ENCODE measurements around the gene SEMA5B.

The SEMA5B gene

GRCh38 chr3:122926811-122927210 is 100.8 kb downstream of the SEMA5B start:
- Histone ChIP-seq H3K27ac (ENCODE audit: low read depth, low read length, poor library complexity, severe bottlenecking) (no peak overlapping the region), H3K4me2 (ENCODE audit: low read length) (no peak overlapping the region), H3K27me3 (ENCODE audit: insufficient read depth, low read length) (no peaks in the 10 kb centered on the region), H4K20me1 (ENCODE audit: insufficient read depth, low read length) (no peaks in the 10 kb centered on the region), H3K9me2 (ENCODE audit: low read depth, low read length) (no peaks in the 10 kb centered on the region), H3K9ac (ENCODE audit: low read length) (no peak overlapping the region), H3K9me3 (ENCODE audit: low read length) (no peaks in the 10 kb centered on the region), H3K4me3 (ENCODE audit: low read depth, low read length, poor library complexity, severe bottlenecking) (no peak overlapping the region), H3K4me1 (ENCODE audit: insufficient read depth, low read length, severe bottlenecking) (no peaks in the 10 kb centered on the region), H3K36me3 (ENCODE audit: insufficient read depth, low read length) (no peaks in the 10 kb centered on the region), H2AFZ (ENCODE audit: low read length) (no peak overlapping the region), H3F3A (ENCODE audit: insufficient read depth, low read length) (no peaks in the 10 kb centered on the region), H3K79me2 (ENCODE audit: insufficient read depth, low read length) (no peaks in the 10 kb centered on the region)
- no peak for TF ChIP-seq CTCF (IDR thresholded peaks at IDR 0.05; ENCODE audit: low read length)
- no peak for TF ChIP-seq EZH2 (IDR thresholded peaks at IDR 0.05; ENCODE audit: borderline replicate concordance, low read length)

GRCh38 chr3:122926322-122926721 is 101.2 kb downstream of the SEMA5B start:
- H3K27me3 ChIP-seq (ENCODE audit: insufficient read depth, low read length), result no peaks in the 10 kb centered on the region
- H4K20me1 ChIP-seq (ENCODE audit: insufficient read depth, low read length), result no peaks in the 10 kb centered on the region
- H3K9me2 ChIP-seq (ENCODE audit: low read depth, low read length), result no peaks in the 10 kb centered on the region
- no peak overlapping the region for H3K4me3 ChIP-seq (ENCODE audit: low read depth, low read length, poor library complexity, severe bottlenecking)
- no peak for TF ChIP-seq EZH2 (IDR thresholded peaks at IDR 0.05; ENCODE audit: borderline replicate concordance, low read length)
- no peak overlapping the region for H3K4me2 ChIP-seq (ENCODE audit: low read length)
- H3K9ac ChIP-seq (ENCODE audit: low read length), result no peak overlapping the region
- no peaks in the 10 kb centered on the region for H3K9me3 ChIP-seq (ENCODE audit: low read length)
- H3K36me3 ChIP-seq (ENCODE audit: insufficient read depth, low read length), result no peaks in the 10 kb centered on the region
- H3K79me2 ChIP-seq (ENCODE audit: insufficient read depth, low read length), result no peaks in the 10 kb centered on the region
- no peak overlapping the region for H2AFZ ChIP-seq (ENCODE audit: low read length)
- no peaks in the 10 kb centered on the region for H3K4me1 ChIP-seq (ENCODE audit: insufficient read depth, low read length, severe bottlenecking)
- no peaks in the 10 kb centered on the region for H3F3A ChIP-seq (ENCODE audit: insufficient read depth, low read length)
- H3K27ac ChIP-seq (ENCODE audit: low read depth, low read length, poor library complexity, severe bottlenecking), result no peak overlapping the region

GRCh38 chr3:122925756-122926155 is 101.8 kb downstream of the SEMA5B start:
- no peak overlapping the region for H3K4me3 ChIP-seq (ENCODE audit: low read depth, low read length, poor library complexity, severe bottlenecking)
- H2AFZ ChIP-seq (ENCODE audit: low read length), result no peak overlapping the region
- H3K9ac ChIP-seq (ENCODE audit: low read length), result no peak overlapping the region
- no peaks in the 10 kb centered on the region for H3K4me1 ChIP-seq (ENCODE audit: insufficient read depth, low read length, severe bottlenecking)
- no peaks in the 10 kb centered on the region for H3K9me3 ChIP-seq (ENCODE audit: low read length)
- H3K4me2 ChIP-seq (ENCODE audit: low read length), result no peak overlapping the region
- H4K20me1 ChIP-seq (ENCODE audit: insufficient read depth, low read length), result no peaks in the 10 kb centered on the region
- H3K9me2 ChIP-seq (ENCODE audit: low read depth, low read length), result no peaks in the 10 kb centered on the region
- H3K27me3 ChIP-seq (ENCODE audit: insufficient read depth, low read length), result no peaks in the 10 kb centered on the region; the same call in 1 of the 2 replicates
- H3K36me3 ChIP-seq (ENCODE audit: insufficient read depth, low read length), result no peaks in the 10 kb centered on the region
- H3K27ac ChIP-seq (ENCODE audit: low read depth, low read length, poor library complexity, severe bottlenecking), result no peak overlapping the region
- no peaks in the 10 kb centered on the region for H3K79me2 ChIP-seq (ENCODE audit: insufficient read depth, low read length)
- TF ChIP-seq EZH2 (IDR thresholded peaks at IDR 0.05; ENCODE audit: borderline replicate concordance, low read length) (no peak), CTCF (IDR thresholded peaks at IDR 0.05; ENCODE audit: low read length) (no peak)
- no peaks in the 10 kb centered on the region for H3F3A ChIP-seq (ENCODE audit: insufficient read depth, low read length)

GRCh38 chr3:122924056-122924455 is 103.5 kb downstream of the SEMA5B start:
- Histone ChIP-seq H3F3A (ENCODE audit: insufficient read depth, low read length) (no peaks in the 10 kb centered on the region), H3K27me3 (ENCODE audit: insufficient read depth, low read length) (peaks cover 6% of the 10 kb centered on the region; the same call in 1 of the 2 replicates), H3K4me2 (ENCODE audit: low read length) (no peak overlapping the region), H3K79me2 (ENCODE audit: insufficient read depth, low read length) (no peaks in the 10 kb centered on the region), H3K9ac (ENCODE audit: low read length) (no peak overlapping the region), H3K9me2 (ENCODE audit: low read depth, low read length) (no peaks in the 10 kb centered on the region), H3K27ac (ENCODE audit: low read depth, low read length, poor library complexity, severe bottlenecking) (no peak overlapping the region), H4K20me1 (ENCODE audit: insufficient read depth, low read length) (no peaks in the 10 kb centered on the region), H3K36me3 (ENCODE audit: insufficient read depth, low read length) (no peaks in the 10 kb centered on the region), H3K4me3 (ENCODE audit: low read depth, low read length, poor library complexity, severe bottlenecking) (no peak overlapping the region), H3K4me1 (ENCODE audit: insufficient read depth, low read length, severe bottlenecking) (no peaks in the 10 kb centered on the region), H2AFZ (ENCODE audit: low read length) (no peak overlapping the region), H3K9me3 (ENCODE audit: low read length) (no peaks in the 10 kb centered on the region)
- TF ChIP-seq CTCF (IDR thresholded peaks at IDR 0.05; ENCODE audit: low read length) (no peak), EZH2 (IDR thresholded peaks at IDR 0.05; ENCODE audit: borderline replicate concordance, low read length) (no peak)
